ENCODE measurements around the gene AKAP1.

GRCh38 chr17:57145347-57145746 lies 60.3 kb downstream of the AKAP1 start:
- TF ChIP-seq CTCF (IDR thresholded peaks at IDR 0.05) (no peak), POLR2A (IDR thresholded peaks at IDR 0.05) (no peak)

All from ovary (tissue), 3 donors.